ENCODE data around the gene PDE7B.
A peak's percentile ranks its signal among the peaks of the same experiment; 100 is the strongest.
"Not testable (repeated sequence)": the region's sequence is repeated elsewhere in the genome, so short reads cannot be mapped to it uniquely, and the experiment has no call there.

PDE7B gene

GRCh38 chr6:135842618-135843392, 8.7 kb upstream of the PDE7B start:
- no peak for DNase-seq

GRCh38 chr6:135850882-135851281, 619 bp upstream of the PDE7B start:
- DNase-seq = no peak

- DNase-seq = peak in 1 of 51 donors; percentile 49
Observed at GRCh38 chr6:135852746-135853145, 1.2 kb downstream of the PDE7B start.

GRCh38 chr6:135853227-135853626, 1.7 kb downstream of the PDE7B start:
- DNase-seq = peak in 3 of 51 donors; percentile 3 to 49 (median 4)

GRCh38 chr6:135853986-135854385, 2.5 kb downstream of the PDE7B start:
- no peak for DNase-seq

- DNase-seq = no peak
Observed at GRCh38 chr6:135854799-135855198, 3.3 kb downstream of the PDE7B start.

- DNase-seq = no peak
Observed at GRCh38 chr6:135858931-135859330, 7.4 kb downstream of the PDE7B start.

GRCh38 chr6:135860361-135860760, 8.9 kb downstream of the PDE7B start:
- DNase-seq = no peak

- DNase-seq = no peak
Observed at GRCh38 chr6:135861189-135861588, 9.7 kb downstream of the PDE7B start.

GRCh38 chr6:135864929-135865328, 13.4 kb downstream of the PDE7B start:
- DNase-seq = not testable (repeated sequence)

- DNase-seq = no peak
Observed at GRCh38 chr6:135866445-135867123, 15.1 kb downstream of the PDE7B start.

- no peak for DNase-seq
Observed at GRCh38 chr6:135867332-135867731, 15.8 kb downstream of the PDE7B start.

- no peak for DNase-seq
Observed at GRCh38 chr6:135869857-135870256, 18.4 kb downstream of the PDE7B start.

- no peak for DNase-seq
Observed at GRCh38 chr6:135870722-135871121, 19.2 kb downstream of the PDE7B start.

- DNase-seq = no peak
Observed at GRCh38 chr6:135871296-135871695, 19.8 kb downstream of the PDE7B start.

GRCh38 chr6:135871878-135872277, 20.4 kb downstream of the PDE7B start:
- DNase-seq = no peak

GRCh38 chr6:135875446-135875845, 23.9 kb downstream of the PDE7B start:
- DNase-seq = no peak

- DNase-seq = no peak
Observed at GRCh38 chr6:135876058-135876457, 24.6 kb downstream of the PDE7B start.

- no peak for DNase-seq
Observed at GRCh38 chr6:135877666-135878065, 26.2 kb downstream of the PDE7B start.

- DNase-seq = no peak
Observed at GRCh38 chr6:135880066-135880972, 28.8 kb downstream of the PDE7B start.

- no peak for DNase-seq
Observed at GRCh38 chr6:135883045-135883444, 31.5 kb downstream of the PDE7B start.

- no peak for DNase-seq
Observed at GRCh38 chr6:135883536-135883935, 32.0 kb downstream of the PDE7B start.

Data from hypothalamus (tissue), 51 donors.